Measurements from ENCODE around the gene MMP23B. TPM values are rescaled to one million over a fixed set of nuclear protein-coding genes. Genes with fewer than 3 reads are reported as not detected.

The MMP23B gene
- total and polyA plus RNA-seq, 11 donors: 10.4 to 128 (median 59.0) TPM

DNA sequence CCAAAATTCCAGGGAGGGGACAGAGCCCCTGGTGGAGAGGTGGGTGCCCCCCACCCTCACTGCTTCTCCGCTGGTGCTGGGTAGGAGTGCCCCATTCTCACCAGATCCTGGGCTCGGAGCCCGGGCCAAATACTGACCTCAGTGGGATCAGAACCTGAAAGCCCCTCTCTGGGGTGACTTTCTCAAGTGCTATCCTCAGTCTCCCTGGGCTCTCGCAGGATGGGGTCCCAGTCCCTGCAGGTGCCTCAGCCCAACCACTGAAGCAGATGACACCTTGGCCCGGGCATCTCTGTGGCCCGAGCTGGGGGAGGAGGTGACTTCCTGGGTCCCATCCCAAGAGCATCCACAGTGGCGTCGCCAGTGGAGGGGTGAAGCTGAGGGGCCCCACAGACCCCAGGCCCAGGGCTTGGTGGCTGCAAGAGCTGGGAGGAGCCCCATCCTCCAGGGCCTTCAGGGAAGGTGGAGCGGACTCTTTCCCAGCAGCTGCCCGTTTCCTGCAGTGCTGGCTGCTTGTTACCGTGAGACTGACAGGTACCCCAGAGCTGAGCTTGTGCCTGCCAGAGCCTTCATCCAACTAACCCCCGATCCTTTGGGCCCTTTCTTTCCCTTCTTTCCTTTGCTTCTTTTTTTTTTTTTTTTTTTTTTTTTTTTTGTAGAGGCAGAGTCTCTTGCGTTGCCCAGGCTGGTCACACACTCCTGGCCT, 28.2 kb upstream of the MMP23B start:
- H3K27me3 ChIP-seq: peaks cover 6 to 38% (median 20%) of the 10 kb centered on the region in 9 donors
- peaks cover 0 to 21% (median 6%) of the 10 kb centered on the region in 12 donors for H3K4me1 ChIP-seq
- intact Hi-C loops (cut with DNase I): no loop called here
- TF ChIP-seq, protein P1, sequence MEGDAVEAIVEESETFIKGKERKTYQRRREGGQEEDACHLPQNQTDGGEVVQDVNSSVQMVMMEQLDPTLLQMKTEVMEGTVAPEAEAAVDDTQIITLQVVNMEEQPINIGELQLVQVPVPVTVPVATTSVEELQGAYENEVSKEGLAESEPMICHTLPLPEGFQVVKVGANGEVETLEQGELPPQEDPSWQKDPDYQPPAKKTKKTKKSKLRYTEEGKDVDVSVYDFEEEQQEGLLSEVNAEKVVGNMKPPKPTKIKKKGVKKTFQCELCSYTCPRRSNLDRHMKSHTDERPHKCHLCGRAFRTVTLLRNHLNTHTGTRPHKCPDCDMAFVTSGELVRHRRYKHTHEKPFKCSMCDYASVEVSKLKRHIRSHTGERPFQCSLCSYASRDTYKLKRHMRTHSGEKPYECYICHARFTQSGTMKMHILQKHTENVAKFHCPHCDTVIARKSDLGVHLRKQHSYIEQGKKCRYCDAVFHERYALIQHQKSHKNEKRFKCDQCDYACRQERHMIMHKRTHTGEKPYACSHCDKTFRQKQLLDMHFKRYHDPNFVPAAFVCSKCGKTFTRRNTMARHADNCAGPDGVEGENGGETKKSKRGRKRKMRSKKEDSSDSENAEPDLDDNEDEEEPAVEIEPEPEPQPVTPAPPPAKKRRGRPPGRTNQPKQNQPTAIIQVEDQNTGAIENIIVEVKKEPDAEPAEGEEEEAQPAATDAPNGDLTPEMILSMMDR (IDR thresholded peaks at IDR 0.05): no peak
- no peak for TF ChIP-seq POLR2A (IDR thresholded peaks at IDR 0.05)
- no peaks in the 10 kb centered on the region for H3K9me3 ChIP-seq
- WGBS, 4 donors: 65 to 71% (median 68%) methylated on average over 11 to 13 of the region's 13 CpGs
- H3K27ac ChIP-seq: no peak overlapping the region
- DNase-seq (peak in 1 of 5 donors; percentile 23), ATAC-seq (no peak)
- no peak overlapping the region for H3K4me3 ChIP-seq
- H3K36me3 ChIP-seq: no peaks in the 10 kb centered on the region

DNA sequence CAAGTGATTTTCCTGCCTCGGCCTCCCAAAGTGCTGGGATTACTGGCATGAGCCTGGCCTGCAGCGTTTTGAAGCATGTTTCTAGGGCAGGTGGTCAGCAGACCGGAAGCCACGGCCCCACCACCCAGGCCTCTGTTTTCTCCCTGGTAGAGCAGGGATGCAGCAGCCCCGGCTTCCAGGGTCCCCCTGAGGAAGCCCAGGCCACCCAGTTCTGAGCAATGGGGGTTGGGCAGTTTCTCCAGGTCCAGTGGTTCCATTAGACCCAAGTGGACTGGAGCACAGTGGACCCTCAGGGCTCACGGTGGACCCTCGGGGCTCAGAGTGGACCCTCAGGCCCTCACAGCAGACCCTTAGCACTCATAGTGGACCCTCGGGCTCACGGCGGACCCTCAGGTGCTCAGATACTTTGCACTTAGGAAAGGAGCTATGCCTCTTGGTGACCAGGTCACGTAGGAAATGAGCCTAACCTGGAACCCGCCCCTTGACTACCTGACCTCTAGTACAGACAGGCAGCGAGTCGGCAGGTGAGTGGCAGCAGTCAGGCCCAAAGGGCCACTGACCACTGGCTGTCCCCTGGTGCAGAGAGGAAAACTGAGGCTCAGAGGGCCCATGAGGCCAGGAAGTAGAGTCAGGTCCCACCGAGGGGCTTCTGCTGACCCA, 27.5 kb upstream of the MMP23B start:
- H3K27me3 ChIP-seq: peaks cover 0 to 31% (median 15%) of the 10 kb centered on the region in 9 donors
- intact Hi-C loops (cut with DNase I): no loop called here

DNA sequence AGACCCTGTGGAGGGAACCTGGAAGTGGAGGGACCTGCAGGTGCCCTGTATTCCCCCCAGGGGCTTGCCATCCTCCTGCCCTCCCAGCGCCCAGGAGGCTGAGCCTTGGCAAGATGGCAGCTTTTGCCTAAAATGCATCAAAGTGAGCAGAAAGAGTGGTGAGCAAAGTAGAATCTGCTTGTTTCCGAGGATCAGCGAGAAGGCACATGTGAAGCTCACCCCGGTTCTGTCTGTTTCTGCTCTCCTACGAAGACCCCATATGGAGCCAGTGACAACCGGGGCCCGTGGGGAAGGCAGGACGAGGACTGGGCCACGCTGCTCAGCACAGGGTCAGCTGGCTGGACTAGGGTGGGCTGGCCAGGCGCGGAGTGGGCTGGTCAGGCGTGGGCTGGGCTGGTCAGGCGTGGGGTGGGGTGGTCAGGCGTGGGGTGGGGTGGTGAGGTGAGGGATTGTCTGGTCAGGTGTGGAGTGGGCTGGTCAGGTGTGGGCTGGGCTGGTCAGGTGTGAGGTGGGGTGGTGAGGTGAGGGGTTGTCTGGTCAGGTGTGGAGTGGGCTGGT, 26.9 kb upstream of the MMP23B start:
- no peak overlapping the region for H3K27ac ChIP-seq
- no peak for DNase-seq
- no peaks in the 10 kb centered on the region for H3K9me3 ChIP-seq
- TF ChIP-seq POLR2A (IDR thresholded peaks at IDR 0.05): no peak
- TF ChIP-seq, protein P1 (IDR thresholded peaks at IDR 0.05): no peak
- H3K36me3 ChIP-seq: no peaks in the 10 kb centered on the region
- H3K27me3 ChIP-seq: peaks cover 0 to 30% (median 15%) of the 10 kb centered on the region in 9 donors
- peaks cover 0 to 14% (median 4%) of the 10 kb centered on the region in 12 donors for H3K4me1 ChIP-seq
- intact Hi-C loops (cut with DNase I): no loop called here
- ATAC-seq: no peak
- 68 to 76% (median 74%) methylated on average over 12 to 14 of the region's 14 CpGs for WGBS, 4 donors
- H3K4me3 ChIP-seq: no peak overlapping the region

More for the DNA sequence above, 27.5 kb upstream of the MMP23B start:
- no peaks in the 10 kb centered on the region for H3K36me3 ChIP-seq
- no peak overlapping the region for H3K4me3 ChIP-seq
- H3K4me1 ChIP-seq: peaks cover 0 to 14% (median 4%) of the 10 kb centered on the region in 12 donors
- no peak for TF ChIP-seq POLR2A (IDR thresholded peaks at IDR 0.05)
- TF ChIP-seq, protein P1 (IDR thresholded peaks at IDR 0.05): no peak
- no peak for ATAC-seq
- no peak overlapping the region for H3K27ac ChIP-seq
- H3K9me3 ChIP-seq: no peaks in the 10 kb centered on the region
- WGBS, 4 donors: 81 to 84% (median 83%) methylated on average over 9 to 15 of the region's 15 CpGs
- peak in 1 of 5 donors; percentile 19 for DNase-seq

DNA sequence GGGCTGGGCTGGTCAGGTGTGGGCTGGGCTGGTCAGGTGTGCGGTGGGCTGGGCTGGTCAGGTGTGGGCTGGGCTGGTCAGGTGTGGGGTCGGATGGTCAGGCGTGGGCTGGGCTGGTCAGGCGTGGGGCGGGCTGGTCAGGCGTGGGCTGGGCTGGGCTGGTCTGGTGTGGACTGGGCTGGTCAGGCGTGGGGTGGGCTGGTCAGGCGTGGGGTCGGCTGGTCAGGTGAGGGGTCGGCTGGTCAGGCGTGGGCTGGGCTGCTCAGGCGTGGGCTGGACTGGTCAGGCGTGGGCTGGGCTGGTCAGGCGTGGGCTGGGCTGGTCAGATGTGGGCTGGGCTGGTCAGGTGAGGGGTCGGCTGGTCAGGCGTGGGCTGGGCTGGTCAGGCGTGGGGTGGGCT, 26.2 kb upstream of the MMP23B start:
- no peak for ATAC-seq
- Histone ChIP-seq H3K36me3 (no peaks in the 10 kb centered on the region), H3K27me3 (peaks cover 0 to 24% (median 9%) of the 10 kb centered on the region in 9 donors), H3K4me1 (peaks cover 0 to 8% (median 0%) of the 10 kb centered on the region in 12 donors), H3K9me3 (no peaks in the 10 kb centered on the region), H3K27ac (no peak overlapping the region), H3K4me3 (no peak overlapping the region)
- 91 to 94% (median 92%) methylated on average over 17 of the region's 17 CpGs for WGBS, 4 donors
- intact Hi-C loops (cut with DNase I): no loop called here
- no peak for DNase-seq
- TF ChIP-seq, protein P1 (IDR thresholded peaks at IDR 0.05): no peak
- no peak for TF ChIP-seq POLR2A (IDR thresholded peaks at IDR 0.05)

Measured in heart left ventricle (tissue), 16 donors.